ENCODE measurements around the gene KRTAP6-1. TPM values are rescaled to one million over a fixed set of nuclear protein-coding genes. Genes with fewer than 3 reads are reported as not detected.

Gene KRTAP6-1
- total RNA-seq, 1 donor from 2014 or later: not detected

GRCh38 chr21:30605968-30606367 lies 7.8 kb downstream of the KRTAP6-1 start:
- TF ChIP-seq CTCF (IDR thresholded peaks at IDR 0.05): no peak
- Mint-ChIP-seq H3K4me3 (ENCODE audit: unreplicated experiment) (no peak overlapping the region), H3K27ac (ENCODE audit: unreplicated experiment) (no peak overlapping the region), H3K4me1 (ENCODE audit: low read depth) (no peaks in the 10 kb centered on the region), H3K27me3 (ENCODE audit: low read depth) (no peaks in the 10 kb centered on the region), H3K36me3 (ENCODE audit: low read depth) (no peaks in the 10 kb centered on the region), H3K9me3 (ENCODE audit: low read depth) (peaks cover 28% of the 10 kb centered on the region)
- DNase-seq (ENCODE audit: low spot score): no peak

GRCh38 chr21:30600787-30601186 lies 12.9 kb downstream of the KRTAP6-1 start, which contains the start of gene KRTAP22-1:
TSS of gene KRTAP22-1 (plus strand) at chr21:30601087.
- no peak within 1 kb of the TSS for H3K4me3 Mint-ChIP-seq (ENCODE audit: unreplicated experiment)
- H3K27ac Mint-ChIP-seq (ENCODE audit: unreplicated experiment): no peak within 1 kb of the TSS
- H3K27me3 Mint-ChIP-seq (ENCODE audit: low read depth): no peaks in the 10 kb centered on the region
- peaks cover 17% of the 10 kb centered on the region for H3K9me3 Mint-ChIP-seq (ENCODE audit: low read depth)
- H3K4me1 Mint-ChIP-seq (ENCODE audit: low read depth): no peaks in the 10 kb centered on the region
- TF ChIP-seq CTCF (IDR thresholded peaks at IDR 0.05): no peak
- H3K36me3 Mint-ChIP-seq (ENCODE audit: low read depth): no peaks in the 10 kb centered on the region
- no peak for DNase-seq (ENCODE audit: low spot score)

GRCh38 chr21:30598802-30599201 lies 14.9 kb downstream of the KRTAP6-1 start, which contains the start of gene KRTAP6-2:
TSS of gene KRTAP6-2 (minus strand) at chr21:30598902. CDS start at chr21:30598874, 28 bp downstream.
- H3K36me3 Mint-ChIP-seq (ENCODE audit: low read depth): no peaks in the 10 kb centered on the region
- no peaks in the 10 kb centered on the region for H3K4me1 Mint-ChIP-seq (ENCODE audit: low read depth)

GRCh38 chr21:30592140-30592539 lies 21.6 kb downstream of the KRTAP6-1 start, which contains the start of gene KRTAP6-3:
TSS of gene KRTAP6-3 (plus strand) at chr21:30592440. CDS start at chr21:30592446, 6 bp downstream.
- DNase-seq (ENCODE audit: low spot score): no peak
- TF ChIP-seq CTCF (IDR thresholded peaks at IDR 0.05): no peak
- H3K36me3 Mint-ChIP-seq (ENCODE audit: low read depth): no peaks in the 10 kb centered on the region
- H3K9me3 Mint-ChIP-seq (ENCODE audit: low read depth): no peaks in the 10 kb centered on the region
- H3K27me3 Mint-ChIP-seq (ENCODE audit: low read depth): no peaks in the 10 kb centered on the region
- no peaks in the 10 kb centered on the region for H3K4me1 Mint-ChIP-seq (ENCODE audit: low read depth)
- no peak within 1 kb of the TSS for H3K27ac Mint-ChIP-seq (ENCODE audit: unreplicated experiment)
- no peak within 1 kb of the TSS for H3K4me3 Mint-ChIP-seq (ENCODE audit: unreplicated experiment)

More at GRCh38 chr21:30598802-30599201, 14.9 kb downstream of the KRTAP6-1 start, which contains the start of gene KRTAP6-2:
- DNase-seq (ENCODE audit: low spot score): no peak
- Mint-ChIP-seq H3K9me3 (ENCODE audit: low read depth) (peaks cover 14% of the 10 kb centered on the region), H3K27me3 (ENCODE audit: low read depth) (no peaks in the 10 kb centered on the region), H3K4me3 (ENCODE audit: unreplicated experiment) (no peak within 1 kb of the TSS), H3K27ac (ENCODE audit: unreplicated experiment) (no peak within 1 kb of the TSS)
- no peak for TF ChIP-seq CTCF (IDR thresholded peaks at IDR 0.05)

GRCh38 chr21:30590297-30590696 lies 23.4 kb downstream of the KRTAP6-1 start, which contains the start of gene KRTAP22-2:
TSS of gene KRTAP22-2 (minus strand) at chr21:30590397.
- Mint-ChIP-seq H3K36me3 (ENCODE audit: low read depth) (no peaks in the 10 kb centered on the region), H3K27ac (ENCODE audit: unreplicated experiment) (no peak within 1 kb of the TSS), H3K4me3 (ENCODE audit: unreplicated experiment) (no peak within 1 kb of the TSS), H3K9me3 (ENCODE audit: low read depth) (peaks cover 6% of the 10 kb centered on the region), H3K4me1 (ENCODE audit: low read depth) (no peaks in the 10 kb centered on the region), H3K27me3 (ENCODE audit: low read depth) (no peaks in the 10 kb centered on the region)
- DNase-seq (ENCODE audit: low spot score): no peak
- no peak for TF ChIP-seq CTCF (IDR thresholded peaks at IDR 0.05)
